Activated B cell treated with CpG ODN at 0.5 μM for 24 hours (primary cell): ENCODE measurements around the gene GPR62. TPM values are rescaled to one million over a fixed set of nuclear protein-coding genes. Genes with fewer than 3 reads are reported as not detected.
A peak's percentile ranks its signal among the peaks of the same experiment; 100 is the strongest.

Source experiments
- ATAC-seq: fragments of 200-7000 bp; cut with Tn5 transposase; one replicate; pipeline ENCODE4 v1.10.0; 2021; ENCODE audit warnings: low read depth, mild to moderate bottlenecking, moderate library complexity
- CTCF ChIA-PET: fragments of 350-600 bp; sonication (Branson Sonifier 250); formaldehyde crosslinking; loops from one replicate; lab custom pipeline; 2021; ENCODE audit warnings: antibody characterized with exemption; lab: Charles Lee
- POLR2A ChIA-PET: fragments of 350-600 bp; sonication (Branson Sonifier 250); formaldehyde crosslinking; loops from one replicate; lab custom pipeline; 2021; ENCODE audit warnings: antibody characterized with exemption; lab: Charles Lee
- DNase-seq: peaks from one replicate; pipeline ENCODE4 v3.0.0; 2022
- H3K27ac Mint-ChIP-seq: one replicate; pipeline ENCODE4 v1.8.0; 2020; ENCODE audit warnings: mixed read lengths
- H3K27me3 Mint-ChIP-seq: one replicate; pipeline ENCODE4 v1.8.0; 2021; ENCODE audit warnings: mixed read lengths
- H3K36me3 Mint-ChIP-seq: one replicate; pipeline ENCODE4 v1.8.0; 2021; ENCODE audit warnings: low read depth, mixed read lengths
- H3K4me1 Mint-ChIP-seq: one replicate; pipeline ENCODE4 v1.8.0; 2021; ENCODE audit warnings: mixed read lengths
- H3K4me3 Mint-ChIP-seq: one replicate; pipeline ENCODE4 v1.8.0; 2020; ENCODE audit warnings: mild to moderate bottlenecking, mixed read lengths
- H3K9me3 Mint-ChIP-seq: one replicate; pipeline ENCODE4 v1.8.0; 2020; ENCODE audit warnings: mixed read lengths
- CTCF ChIP-seq: fragments of 200-600 bp; IDR thresholded peaks from one replicate; pipeline ENCODE4 v1.8.0; 2022; ENCODE audit warnings: antibody characterized with exemption, mild to moderate bottlenecking
- intact Hi-C: fragments of 100-400 bp; cut with micrococcal nuclease; formaldehyde crosslinking; loops from one replicate; pipeline ENCODE4 v1.15.1; 2024
- total RNA-seq: library from RNA; stranded (reverse); gene quantifications from 2 replicates; pipeline ENCODE4 v1.2.3, GENCODE V29; 2022

The GPR62 gene
- total RNA-seq, 1 donor from 2014 or later: not detected

GRCh38 chr3:51932471-51933370 lies 22.5 kb upstream of the GPR62 start:
- ChIA-PET POLR2A (interaction anchor here (1.5 kb wide), 1 partner anchor 9 kb away, joined by 5 read pairs; the partner anchor contains the start of genes PARP3 and RRP9), CTCF (no interaction called here)
- ATAC-seq (no peak), DNase-seq (no peak)
- no peak overlapping the region for H3K27ac Mint-ChIP-seq
- peaks cover 63% of the 10 kb centered on the region for H3K36me3 Mint-ChIP-seq
- H3K4me1 Mint-ChIP-seq: no peaks in the 10 kb centered on the region
- no peak for TF ChIP-seq CTCF
- H3K9me3 Mint-ChIP-seq: no peaks in the 10 kb centered on the region
- intact Hi-C loops: no loop called here
- H3K27me3 Mint-ChIP-seq: no peaks in the 10 kb centered on the region
- no peak overlapping the region for H3K4me3 Mint-ChIP-seq

- no peak for ATAC-seq
- H3K27me3 Mint-ChIP-seq: no peaks in the 10 kb centered on the region
- H3K9me3 Mint-ChIP-seq: no peaks in the 10 kb centered on the region
- ChIA-PET CTCF (no interaction called here), POLR2A (interaction anchor here (1.5 kb wide), 1 partner anchor 8 kb away, joined by 5 read pairs; the partner anchor contains the start of genes PARP3 and RRP9)
- H3K36me3 Mint-ChIP-seq: peaks cover 71% of the 10 kb centered on the region
- TF ChIP-seq CTCF: no peak
- no peaks in the 10 kb centered on the region for H3K4me1 Mint-ChIP-seq
- intact Hi-C loops: no loop called here
- DNase-seq: no peak
- no peak overlapping the region for H3K4me3 Mint-ChIP-seq
- H3K27ac Mint-ChIP-seq: no peak overlapping the region
Measured at GRCh38 chr3:51933471-51934138, 21.6 kb upstream of the GPR62 start.

GRCh38 chr3:51934139-51934850 lies 20.9 kb upstream of the GPR62 start:
- DNase-seq (peak; percentile 1), ATAC-seq (no peak)
- H3K27me3 Mint-ChIP-seq: no peaks in the 10 kb centered on the region
- H3K9me3 Mint-ChIP-seq: no peaks in the 10 kb centered on the region
- intact Hi-C loops: no loop called here
- H3K4me3 Mint-ChIP-seq: no peak overlapping the region
- no peak for TF ChIP-seq CTCF
- ChIA-PET CTCF (no interaction called here), POLR2A (no interaction called here)
- peaks cover 4% of the 10 kb centered on the region for H3K4me1 Mint-ChIP-seq
- peaks cover 77% of the 10 kb centered on the region for H3K36me3 Mint-ChIP-seq
- H3K27ac Mint-ChIP-seq: peak overlapping the region; percentile 42

GRCh38 chr3:51934991-51935885 lies 19.9 kb upstream of the GPR62 start:
- Mint-ChIP-seq H3K4me1 (peaks cover 13% of the 10 kb centered on the region), H3K36me3 (peaks cover 80% of the 10 kb centered on the region), H3K4me3 (no peak overlapping the region), H3K27ac (no peak overlapping the region), H3K9me3 (no peaks in the 10 kb centered on the region), H3K27me3 (no peaks in the 10 kb centered on the region)
- ATAC-seq (no peak), DNase-seq (peak; percentile 9)
- no peak for TF ChIP-seq CTCF
- ChIA-PET POLR2A (no interaction called here), CTCF (no interaction called here)
- intact Hi-C loops: no loop called here
